Psoas muscle (tissue), 8 donors: ENCODE results near the gene MED23. TPM values are rescaled to one million over a fixed set of nuclear protein-coding genes. Genes with fewer than 3 reads are reported as not detected.

Experiments used
- ATAC-seq, 4 donors: fragments of 200-7000 bp; cut with Tn5 transposase; one replicate each; pipeline ENCODE4 v1.9.1; 2020; ENCODE audit warnings: moderate library complexity in 3 of 4, mild to moderate bottlenecking in 2 of 4
- DNase-seq, 2 donors: peaks; one replicate each; pipeline ENCODE4 v3.0.0-alpha.2; 2020
- H3K27ac ChIP-seq: fragments of 200-600 bp; one replicate; pipeline ENCODE4 v1.8.0; 2022
- H3K27me3 ChIP-seq, 3 donors: fragments of 200-600 bp in 1 of 3; one replicate each; pipeline versions ENCODE4 v1.6.1 to v1.8.0; 2013 to 2022; ENCODE audit warnings: low read length in 2 of 3, mild to moderate bottlenecking in 2 of 3, moderate library complexity in 1 of 3; ENCODE audit not compliant: insufficient read depth in 3 of 3
- H3K36me3 ChIP-seq, 2 donors: fragments of 200-600 bp in 1 of 2; one replicate each; pipeline versions ENCODE4 v1.6.1 to v1.8.0; 2013 to 2022; ENCODE audit warnings: low read depth in 1 of 2, mild to moderate bottlenecking in 1 of 2, moderate library complexity in 1 of 2; ENCODE audit not compliant: insufficient read depth in 1 of 2
- H3K4me1 ChIP-seq: fragments of 200-600 bp; one replicate; pipeline ENCODE4 v1.8.0; 2022
- H3K4me3 ChIP-seq: fragments of 200-600 bp; one replicate; pipeline ENCODE4 v1.8.0; 2022; ENCODE audit warnings: mild to moderate bottlenecking
- H3K9me3 ChIP-seq: fragments of 200-600 bp; one replicate; pipeline ENCODE4 v1.8.0; 2022
- CTCF ChIP-seq: fragments of 200-600 bp; IDR thresholded peaks from one replicate; pipeline ENCODE4 v1.8.0; 2022; ENCODE audit warnings: antibody characterized with exemption
- WGBS, 3 donors: extraction: QIAGEN DNeasy Blood & Tissue Kit; methylation state at CpG; one replicate each; pipeline versions ENCODE4 v1.1.6 to v1.1.7; 2013; 5-methylcytosine and 5-hydroxymethylcytosine counted together
- intact Hi-C, 2 donors: fragments of 100-400 bp; cut with DNase I; formaldehyde crosslinking; loops; one replicate each; pipeline versions ENCODE4 v1.11.0 to v1.14.2; 2022
- polyA plus RNA-seq, 3 donors: library from polyadenylated mRNA; stranded (reverse); fragments of 200-250 nt; gene quantifications; one replicate each; pipeline ENCODE4 v1.2.3, GENCODE V29; 2013
- total RNA-seq, 4 donors: library from RNA; stranded (reverse); fragmentation: NEBNext Ultra II Directional in 2 of 4; extraction: Animal tissue kit (Norgen Biotek cat#: 25700) in 2 of 4; gene quantifications; one replicate each; pipeline versions ENCODE4 v1.2.1 to v1.2.4, GENCODE V29; 2021 to 2023
- donor health status: healthy with polysubstance abuse.
- donor health status: DM: no; HTN: no; CAD: no; lungs with moderate emphysema.
- donor health status: Bipolar disorder and iron deficiency.
- donor health status: healthy.
- donor health status: DM: yes; HTN: yes; CAD: no.
- donor health status: DM: no; HTN: no; CAD: no.
- donor health status: DM: no; HTN: no; CAD: no.
- donor health status: DM: yes; HTN: yes; CAD: no.

The MED23 gene
- total and polyA plus RNA-seq, 7 donors = 4.2 to 11.2 (median 8.0) TPM

- no peaks in the 10 kb centered on the region for H3K9me3 ChIP-seq
- no peak overlapping the region for H3K4me3 ChIP-seq
- H3K4me1 ChIP-seq = peaks cover 6% of the 10 kb centered on the region
- no peak for TF ChIP-seq CTCF
- H3K36me3 ChIP-seq = peaks cover 0 to 21% of the 10 kb centered on the region in 2 donors
- intact Hi-C loops = loop anchor here (5.0 to 10.0 kb wide), 2 partner anchors 742 to 745 kb away; no protein-coding TSS in a partner anchor
- no peaks in the 10 kb centered on the region for H3K27me3 ChIP-seq
- no peak overlapping the region for H3K27ac ChIP-seq
- 32 to 64% (median 36%) methylated on average over 2 of the region's 2 CpGs for WGBS, 3 donors
- ATAC-seq (no peak), DNase-seq (no peak)
Measured at GRCh38 chr6:131629651-131630050, 1.6 kb upstream of the MED23 start.

GRCh38 chr6:131628726-131629125, 684 bp upstream of the MED23 start:
- peak overlapping the region; percentile 78 for H3K27ac ChIP-seq
- H3K27me3 ChIP-seq = no peaks in the 10 kb centered on the region
- 21 to 29% (median 21%) methylated on average over 1 of the region's 1 CpG for WGBS, 3 donors
- peaks cover 4 to 30% of the 10 kb centered on the region in 2 donors for H3K36me3 ChIP-seq
- no peaks in the 10 kb centered on the region for H3K9me3 ChIP-seq
- no peak for DNase-seq
- peaks cover 6% of the 10 kb centered on the region for H3K4me1 ChIP-seq
- peak overlapping the region; percentile 78 for H3K4me3 ChIP-seq
- no peak for ATAC-seq
- no peak for TF ChIP-seq CTCF
- intact Hi-C loops = loop anchor here (5.0 to 10.0 kb wide), 2 partner anchors 741 to 744 kb away; no protein-coding TSS in a partner anchor

GRCh38 chr6:131615275-131615674, 12.8 kb downstream of the MED23 start:
- WGBS, 3 donors = 96 to 97% (median 97%) methylated on average over 4 of the region's 4 CpGs
- H3K9me3 ChIP-seq = no peaks in the 10 kb centered on the region
- no peaks in the 10 kb centered on the region for H3K27me3 ChIP-seq
- no peak overlapping the region for H3K27ac ChIP-seq
- H3K36me3 ChIP-seq = peaks cover 14 to 100% of the 10 kb centered on the region in 2 donors
- H3K4me3 ChIP-seq = no peak overlapping the region
- intact Hi-C loops = no loop called here
- DNase-seq (no peak), ATAC-seq (no peak)
- no peak for TF ChIP-seq CTCF
- no peaks in the 10 kb centered on the region for H3K4me1 ChIP-seq

- no peak overlapping the region for H3K27ac ChIP-seq
- intact Hi-C loops = no loop called here
- H3K9me3 ChIP-seq = no peaks in the 10 kb centered on the region
- H3K4me1 ChIP-seq = no peaks in the 10 kb centered on the region
- no peaks in the 10 kb centered on the region for H3K27me3 ChIP-seq
- TF ChIP-seq CTCF = no peak
- peaks cover 14 to 100% of the 10 kb centered on the region in 2 donors for H3K36me3 ChIP-seq
- no peak for DNase-seq
- 91 to 94% (median 93%) methylated on average over 5 of the region's 5 CpGs for WGBS, 3 donors
- no peak for ATAC-seq
- H3K4me3 ChIP-seq = no peak overlapping the region
Measured at GRCh38 chr6:131613296-131613925, 14.6 kb downstream of the MED23 start.
